Measurements from ENCODE around the gene DIAPH3. TPM values are rescaled to one million over a fixed set of nuclear protein-coding genes. Genes with fewer than 3 reads are reported as not detected.

DIAPH3 gene
- total and polyA plus RNA-seq, 2 of the 4 experiments (the other 2 are of a cell fraction), result 8.9 to 9.3 TPM

GRCh38 chr13:59710416-59710815 lies 453.3 kb downstream of the DIAPH3 start:
- Histone ChIP-seq H3K4me2 (ENCODE audit: low read depth, low read length) (no peak overlapping the region), H3K79me1 (ENCODE audit: low read depth in 1 of 2, low read length in 2 of 2) (no peaks in the 10 kb centered on the region; a peak in 2 of 4 replicates), H4K8ac (ENCODE audit: low read depth in 2 of 2, low read length in 2 of 2) (no peak overlapping the region), H3K4me3 (ENCODE audit: insufficient read depth, low read depth, low read length) (no peak overlapping the region), H3K4me1 (ENCODE audit: control insufficient read depth, insufficient read depth, low read length) (no peaks in the 10 kb centered on the region; the same call in 1 of the 2 replicates), H3K9me3 (ENCODE audit: control insufficient read depth, insufficient read depth, low read length) (no peaks in the 10 kb centered on the region), H3K56ac (ENCODE audit: extremely low read depth, insufficient read depth, low read length) (no peak overlapping the region), H4K91ac (ENCODE audit: insufficient read depth, low read depth, low read length) (no peak overlapping the region), H3K9ac (ENCODE audit: low read depth, low read length) (no peak overlapping the region), H4K20me1 (ENCODE audit: insufficient read depth, low read length) (no peaks in the 10 kb centered on the region), H2BK5ac (ENCODE audit: low read depth, low read length, poor library complexity, severe bottlenecking) (no peak overlapping the region), H3K27ac (ENCODE audit: insufficient read depth, low read length) (no peak overlapping the region), H3K4ac (ENCODE audit: low read depth, low read length) (no peak overlapping the region), H2BK20ac (ENCODE audit: low read depth, low read length) (no peak overlapping the region), H2AK9ac (replicated peaks; ENCODE audit: low read depth, low read length, poor library complexity) (no peak overlapping the region), H3K23ac (ENCODE audit: low read depth, low read length) (no peak overlapping the region), H4K5ac (ENCODE audit: low read depth, low read length) (no peak overlapping the region), H2BK120ac (ENCODE audit: low read depth, low read length) (no peak overlapping the region), H2AFZ (replicated peaks; ENCODE audit: low read length, poor library complexity) (no peak overlapping the region), H3K18ac (ENCODE audit: low read depth, low read length) (no peak overlapping the region), H2BK15ac (ENCODE audit: low read depth, low read length) (no peak overlapping the region), H3K9me1 (ENCODE audit: insufficient read depth, low read length) (no peaks in the 10 kb centered on the region), H3K14ac (replicated peaks; ENCODE audit: low read depth, low read length) (no peak overlapping the region), H3K27me3 (ENCODE audit: control insufficient read depth, insufficient read depth, low read length) (no peaks in the 10 kb centered on the region), H3K36me3 (ENCODE audit: control insufficient read depth, insufficient read depth, low read length) (no peaks in the 10 kb centered on the region), H2AK5ac (ENCODE audit: low read depth, low read length) (no peak overlapping the region)
- intact Hi-C loops (cut with micrococcal nuclease), result no loop called here
- no TSS peak for BruUV-seq (replicated peaks)
- no CpG with 5 or more reads among the region's 1 CpG for WGBS, 2 experiments (ENCODE audit: extremely low coverage in 2 of 2, insufficient read length in 1 of 2)
- no peak for DNase-seq
- TF ChIP-seq CHD1 (IDR thresholded peaks at IDR 0.05; ENCODE audit: low read depth, low read length), result no peak
- no peak for TF ChIP-seq RAD21 (IDR thresholded peaks at IDR 0.05; ENCODE audit: low read length)
- TF ChIP-seq, protein P1, sequence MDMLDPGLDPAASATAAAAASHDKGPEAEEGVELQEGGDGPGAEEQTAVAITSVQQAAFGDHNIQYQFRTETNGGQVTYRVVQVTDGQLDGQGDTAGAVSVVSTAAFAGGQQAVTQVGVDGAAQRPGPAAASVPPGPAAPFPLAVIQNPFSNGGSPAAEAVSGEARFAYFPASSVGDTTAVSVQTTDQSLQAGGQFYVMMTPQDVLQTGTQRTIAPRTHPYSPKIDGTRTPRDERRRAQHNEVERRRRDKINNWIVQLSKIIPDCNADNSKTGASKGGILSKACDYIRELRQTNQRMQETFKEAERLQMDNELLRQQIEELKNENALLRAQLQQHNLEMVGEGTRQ (IDR thresholded peaks at IDR 0.05; ENCODE audit: low read depth, low read length), result no peak
- TF ChIP-seq FOS (IDR thresholded peaks at IDR 0.05; ENCODE audit: low read depth, low read length), result no peak
- ChIA-PET POLR2A (ENCODE audit: unreplicated experiment) (no interaction called here), CTCF (no interaction called here)
- dilution Hi-C loops (cut with HindIII; ENCODE audit: low sequenced_read_pairs, unreplicated experiment), result no loop called here
- ATAC-seq (ENCODE audit: low read depth), result no peak
- in situ Hi-C loops (cut with MboI; ENCODE audit: low sequenced_read_pairs), result no loop called here
